ELR (cell line): ENCODE measurements around the gene TAF1.
A peak's percentile ranks its signal among the peaks of the same experiment; 100 is the strongest.
"Not testable (repeated sequence)": the region's sequence is repeated elsewhere in the genome, so short reads cannot be mapped to it uniquely, and the experiment has no call there.

Experiments
- DNase-seq: peaks from one replicate; pipeline ENCODE4 v3.0.0-alpha.2; 2015; ENCODE audit warnings: low read depth

The TAF1 gene, protein sequence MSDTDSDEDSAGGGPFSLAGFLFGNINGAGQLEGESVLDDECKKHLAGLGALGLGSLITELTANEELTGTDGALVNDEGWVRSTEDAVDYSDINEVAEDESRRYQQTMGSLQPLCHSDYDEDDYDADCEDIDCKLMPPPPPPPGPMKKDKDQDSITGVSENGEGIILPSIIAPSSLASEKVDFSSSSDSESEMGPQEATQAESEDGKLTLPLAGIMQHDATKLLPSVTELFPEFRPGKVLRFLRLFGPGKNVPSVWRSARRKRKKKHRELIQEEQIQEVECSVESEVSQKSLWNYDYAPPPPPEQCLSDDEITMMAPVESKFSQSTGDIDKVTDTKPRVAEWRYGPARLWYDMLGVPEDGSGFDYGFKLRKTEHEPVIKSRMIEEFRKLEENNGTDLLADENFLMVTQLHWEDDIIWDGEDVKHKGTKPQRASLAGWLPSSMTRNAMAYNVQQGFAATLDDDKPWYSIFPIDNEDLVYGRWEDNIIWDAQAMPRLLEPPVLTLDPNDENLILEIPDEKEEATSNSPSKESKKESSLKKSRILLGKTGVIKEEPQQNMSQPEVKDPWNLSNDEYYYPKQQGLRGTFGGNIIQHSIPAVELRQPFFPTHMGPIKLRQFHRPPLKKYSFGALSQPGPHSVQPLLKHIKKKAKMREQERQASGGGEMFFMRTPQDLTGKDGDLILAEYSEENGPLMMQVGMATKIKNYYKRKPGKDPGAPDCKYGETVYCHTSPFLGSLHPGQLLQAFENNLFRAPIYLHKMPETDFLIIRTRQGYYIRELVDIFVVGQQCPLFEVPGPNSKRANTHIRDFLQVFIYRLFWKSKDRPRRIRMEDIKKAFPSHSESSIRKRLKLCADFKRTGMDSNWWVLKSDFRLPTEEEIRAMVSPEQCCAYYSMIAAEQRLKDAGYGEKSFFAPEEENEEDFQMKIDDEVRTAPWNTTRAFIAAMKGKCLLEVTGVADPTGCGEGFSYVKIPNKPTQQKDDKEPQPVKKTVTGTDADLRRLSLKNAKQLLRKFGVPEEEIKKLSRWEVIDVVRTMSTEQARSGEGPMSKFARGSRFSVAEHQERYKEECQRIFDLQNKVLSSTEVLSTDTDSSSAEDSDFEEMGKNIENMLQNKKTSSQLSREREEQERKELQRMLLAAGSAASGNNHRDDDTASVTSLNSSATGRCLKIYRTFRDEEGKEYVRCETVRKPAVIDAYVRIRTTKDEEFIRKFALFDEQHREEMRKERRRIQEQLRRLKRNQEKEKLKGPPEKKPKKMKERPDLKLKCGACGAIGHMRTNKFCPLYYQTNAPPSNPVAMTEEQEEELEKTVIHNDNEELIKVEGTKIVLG (N-terminal part only)

DNA sequence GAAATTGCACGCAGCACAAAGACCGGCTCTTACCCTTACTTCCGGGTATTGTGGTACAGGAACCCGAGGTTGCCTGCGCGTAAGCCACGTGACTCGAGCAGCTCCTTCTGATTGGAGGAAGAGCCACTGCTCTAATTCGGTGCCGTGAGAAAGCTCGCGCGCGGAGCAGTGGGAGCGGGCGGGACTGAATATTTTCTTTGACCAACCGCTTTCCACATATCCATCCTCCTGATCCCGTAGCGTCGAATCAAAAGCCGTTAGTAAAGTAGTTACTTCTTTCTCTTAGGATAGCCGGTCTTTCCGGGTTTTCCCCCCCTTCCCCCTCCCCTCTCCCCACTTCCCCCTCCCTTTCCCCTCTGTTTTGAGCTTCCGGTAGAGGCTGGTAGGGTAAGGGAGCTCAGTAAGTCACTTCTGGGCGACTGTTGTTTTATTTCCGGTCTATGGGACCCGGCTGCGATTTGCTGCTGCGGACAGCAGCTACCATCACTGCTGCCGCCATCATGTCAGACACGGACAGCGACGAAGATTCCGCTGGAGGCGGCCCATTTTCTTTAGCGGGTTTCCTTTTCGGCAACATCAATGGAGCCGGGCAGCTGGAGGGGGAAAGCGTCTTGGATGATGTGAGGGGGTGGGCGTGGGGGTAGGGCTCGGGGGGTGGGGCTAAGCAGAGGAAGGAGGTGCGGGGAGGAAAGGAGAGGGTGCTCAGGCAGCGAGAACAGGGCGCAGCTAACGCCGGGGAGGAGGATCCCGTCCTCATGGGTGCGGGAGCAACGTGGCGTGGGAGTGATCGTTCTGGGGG, at the start of gene TAF1:
Gene TAF1 (plus strand): TSS at position 483 of the 799 bp plus-strand sequence. CDS start 18 bp downstream, at position 501.
- peak; percentile 97 for DNase-seq

DNA sequence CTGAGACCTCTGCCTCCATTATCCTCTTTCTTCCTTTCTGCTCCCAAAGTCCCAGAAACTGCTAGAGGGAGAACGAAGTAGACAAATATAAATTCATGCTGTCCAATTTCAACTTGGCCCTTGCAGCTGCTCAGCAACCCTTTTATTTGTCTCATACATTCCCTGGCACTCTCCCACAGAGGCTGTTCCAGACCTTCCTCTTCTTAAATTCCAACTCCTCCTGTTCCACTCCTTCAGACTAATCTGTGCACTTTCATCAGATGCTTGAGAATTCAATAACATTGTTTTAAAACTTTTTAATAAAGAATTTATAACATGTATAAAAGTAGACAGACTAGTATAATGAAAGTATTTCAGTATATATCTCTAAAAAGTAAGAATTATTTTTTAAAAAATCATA, 49.2 kb upstream of the TAF1 start:
- not testable (repeated sequence) for DNase-seq

DNA sequence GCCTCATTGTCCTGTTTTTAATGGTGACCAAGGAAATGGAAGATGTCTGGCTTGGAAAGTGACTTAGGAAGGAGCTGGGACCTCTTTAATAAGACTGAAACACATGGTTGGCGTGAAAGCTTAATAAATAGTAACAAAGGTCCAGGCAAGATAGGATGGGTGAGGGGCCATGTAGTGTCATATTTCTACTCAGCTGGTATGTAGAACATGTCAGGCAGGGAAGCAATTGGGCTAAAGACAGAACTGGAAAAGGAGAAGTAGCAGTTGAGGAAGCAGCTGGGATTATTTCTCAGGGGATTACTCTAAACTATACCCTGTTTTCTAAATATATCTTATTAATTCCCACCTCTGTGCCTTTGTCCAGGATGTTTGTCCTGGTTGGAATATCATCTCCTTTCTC, 46.0 kb upstream of the TAF1 start:
- DNase-seq, result no peak

DNA sequence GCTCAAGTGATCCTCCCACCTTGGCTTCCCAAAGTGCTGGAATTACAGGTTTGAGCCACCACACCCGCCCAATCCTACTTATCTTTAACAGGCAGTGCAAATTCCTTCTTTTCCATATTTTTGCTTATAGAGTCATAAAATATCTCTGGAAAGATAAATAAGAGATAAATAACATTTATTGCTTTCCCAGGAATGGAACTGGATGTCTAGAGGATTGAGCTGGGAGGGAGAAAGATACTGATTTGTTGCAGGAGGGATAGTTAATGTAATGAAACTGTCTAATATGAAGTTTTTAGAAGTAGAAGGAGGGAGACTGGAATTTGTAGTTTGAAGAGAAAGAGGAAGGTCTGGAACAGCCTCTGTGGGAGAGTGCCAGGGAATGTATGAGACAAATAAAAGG, 44.4 kb upstream of the TAF1 start:
- DNase-seq, result no peak

DNA sequence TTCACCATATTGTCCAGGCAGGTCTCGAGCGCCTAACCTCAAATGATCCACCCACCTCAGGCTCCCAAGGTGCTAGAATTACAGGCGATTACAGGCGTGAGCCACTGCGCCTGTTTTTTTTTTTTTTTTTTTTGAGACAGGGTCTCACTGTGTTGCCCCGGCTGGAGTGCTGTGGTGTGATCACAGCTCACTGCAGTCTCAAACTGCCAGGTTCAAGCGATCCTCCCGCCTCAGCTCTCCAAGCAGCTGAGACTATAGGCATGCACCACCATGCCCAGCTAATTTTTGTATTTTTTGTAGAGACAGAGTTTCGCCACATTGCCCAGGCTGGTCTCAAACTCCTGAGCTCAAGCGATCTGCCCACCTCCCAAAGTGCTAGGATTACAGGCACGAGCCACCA, 41.7 kb upstream of the TAF1 start:
- not testable (repeated sequence) for DNase-seq

DNA sequence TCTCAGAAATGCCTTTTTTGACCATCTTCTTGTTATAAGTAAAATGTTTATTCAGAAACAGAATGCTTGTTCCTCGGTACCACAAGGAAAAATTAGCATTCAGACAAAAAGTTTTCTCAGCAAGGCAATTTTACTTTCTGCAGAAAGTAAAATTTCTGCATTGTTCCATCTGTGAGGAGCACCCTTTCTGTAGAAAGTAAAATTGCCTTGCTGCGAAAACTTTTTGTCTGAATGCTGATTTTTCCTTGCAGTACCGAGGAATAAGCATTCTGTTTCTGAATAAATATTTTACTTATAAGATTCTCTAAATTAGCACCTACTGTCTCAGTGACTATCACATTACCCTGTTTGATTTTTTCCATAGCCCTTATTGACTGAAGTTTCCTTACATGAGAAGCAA, 39.8 kb upstream of the TAF1 start:
- DNase-seq, result no peak

DNA sequence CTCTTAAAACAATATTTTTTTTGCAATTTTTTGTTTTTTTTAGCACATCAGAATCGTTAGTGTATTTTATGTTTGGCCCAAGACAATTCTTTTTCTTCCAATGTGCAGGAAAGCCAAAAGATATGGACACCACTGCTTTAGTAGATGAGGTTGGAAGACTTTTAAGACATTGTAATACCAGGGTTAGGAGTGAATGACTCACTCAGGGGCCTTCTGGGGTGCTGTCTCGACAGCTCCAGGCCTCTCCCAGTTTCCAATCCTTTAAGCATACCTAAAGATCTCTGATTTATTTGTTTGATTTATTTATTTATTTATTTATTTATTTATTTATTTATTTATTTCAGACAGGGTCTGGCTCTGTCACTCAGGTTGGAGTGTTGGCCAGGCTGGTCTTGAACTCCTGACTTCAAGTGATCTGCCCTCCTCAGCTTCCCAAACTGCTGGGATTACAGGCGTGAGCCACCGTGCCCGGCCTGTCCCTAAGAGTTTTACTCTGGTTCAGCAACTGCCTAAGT, 16.9 kb upstream of the TAF1 start:
- peak; percentile 2 for DNase-seq

DNA sequence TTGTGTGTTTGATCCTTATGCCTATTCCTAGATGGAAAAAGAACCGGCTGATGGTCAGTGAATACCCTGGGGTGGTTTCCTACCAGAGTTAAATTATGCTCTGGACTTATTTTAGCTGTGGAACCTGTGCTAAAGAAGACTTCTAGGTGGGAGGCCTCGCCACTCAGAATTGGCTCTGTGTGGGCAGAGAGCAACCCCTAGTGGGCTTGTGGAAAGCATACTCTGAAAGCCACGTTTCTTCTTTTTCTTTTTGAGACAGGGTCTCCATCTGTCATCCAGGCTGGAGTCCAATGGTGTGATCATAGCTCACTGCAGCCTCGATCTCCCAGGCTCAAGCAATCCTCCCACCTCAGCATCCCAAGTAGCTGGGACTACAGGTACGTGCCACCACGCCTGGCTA, 16.3 kb upstream of the TAF1 start:
- not testable (repeated sequence) for DNase-seq

DNA sequence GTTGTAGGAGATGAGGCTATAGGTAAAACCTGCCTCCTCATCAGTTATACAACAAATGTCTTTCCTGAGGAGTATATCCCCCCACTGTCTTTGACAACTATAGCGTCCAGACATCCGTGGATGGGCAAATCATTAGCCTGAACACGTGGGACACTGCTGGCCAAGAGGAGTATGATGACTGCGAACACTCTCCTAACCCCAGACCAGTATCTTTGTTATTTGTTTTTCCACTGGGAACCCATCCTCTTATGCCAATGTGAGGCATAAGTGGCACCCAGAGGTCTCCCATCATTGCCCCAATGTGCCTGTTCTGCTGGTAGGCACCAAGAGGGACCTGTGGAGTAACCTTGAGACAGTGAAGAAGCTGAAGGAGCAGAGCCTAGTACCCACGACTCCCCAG, 13.7 kb upstream of the TAF1 start:
- DNase-seq, result not testable (repeated sequence)

DNA sequence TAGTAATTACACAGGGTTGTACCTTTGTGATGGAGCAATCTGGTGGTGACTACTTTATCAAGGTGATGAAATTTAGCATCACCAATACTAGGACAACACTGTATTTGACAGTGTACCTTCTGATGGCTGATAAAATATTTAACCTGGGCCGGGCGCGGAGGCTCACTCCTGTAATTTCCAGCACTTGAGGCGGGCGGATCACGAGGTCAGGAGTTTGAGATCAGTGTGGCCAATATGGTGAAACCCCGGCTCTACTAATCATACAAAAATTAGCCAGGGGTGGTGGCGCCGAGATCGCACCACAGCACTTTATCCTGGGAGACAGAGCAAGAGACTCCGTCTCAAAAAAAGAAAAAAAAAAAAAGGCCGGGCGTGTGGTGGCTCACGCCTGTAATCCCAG, 1.9 kb upstream of the TAF1 start:
- no peak for DNase-seq

DNA sequence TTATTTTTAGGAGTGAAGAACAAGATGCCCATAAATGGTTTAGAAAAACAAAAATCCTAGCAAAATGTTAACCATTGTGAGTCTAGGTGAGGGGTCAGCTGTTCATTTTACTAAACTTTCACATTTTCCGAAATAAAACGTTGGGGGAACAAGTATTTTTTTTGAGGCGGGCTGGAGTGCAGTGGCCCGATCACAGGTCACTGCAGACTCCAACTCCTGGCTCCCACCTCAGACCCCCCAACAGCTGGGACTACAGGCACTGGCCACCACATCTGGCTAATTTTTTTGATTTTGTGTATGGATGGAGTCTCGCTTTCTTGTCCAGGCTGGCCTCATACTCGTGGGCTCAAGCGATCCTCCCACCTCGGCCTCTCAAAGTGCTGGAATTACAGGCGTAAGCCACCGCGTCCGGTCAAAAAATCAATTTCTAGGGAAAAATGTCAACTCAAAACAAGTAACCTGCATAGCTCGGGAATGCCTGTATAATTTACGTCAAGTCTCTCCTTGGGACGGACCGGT, 742 bp upstream of the TAF1 start:
- DNase-seq, result no peak

DNA sequence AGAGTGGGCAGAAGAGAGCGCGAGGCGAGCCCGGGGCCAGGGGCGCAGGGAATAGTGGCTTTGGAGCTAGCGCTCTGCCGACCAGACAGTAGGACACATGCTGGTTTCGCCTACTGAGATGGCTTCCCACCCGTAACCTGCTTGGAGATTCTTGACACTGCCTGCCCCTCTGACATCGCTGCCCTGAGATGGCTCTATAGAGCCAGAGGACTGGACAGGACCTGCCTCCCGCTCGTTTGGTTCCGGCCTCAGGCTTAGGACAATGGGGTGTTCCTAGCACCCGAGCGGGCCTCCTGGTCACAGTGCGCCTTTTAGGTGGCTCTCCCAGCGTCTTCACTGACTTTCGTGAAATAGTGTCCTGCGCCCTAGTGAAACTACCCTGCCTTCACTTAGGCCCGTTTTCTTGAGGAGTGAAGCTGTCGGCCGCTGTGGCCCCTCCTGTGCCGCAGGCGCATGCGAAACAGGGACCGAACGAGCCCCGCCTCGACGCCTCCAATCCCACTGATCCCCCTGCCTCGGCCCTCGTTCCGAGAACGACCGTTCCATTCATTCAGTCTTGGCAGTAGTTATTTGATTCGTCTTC, 608 bp downstream of the TAF1 start:
- DNase-seq, result peak; percentile 39

DNA sequence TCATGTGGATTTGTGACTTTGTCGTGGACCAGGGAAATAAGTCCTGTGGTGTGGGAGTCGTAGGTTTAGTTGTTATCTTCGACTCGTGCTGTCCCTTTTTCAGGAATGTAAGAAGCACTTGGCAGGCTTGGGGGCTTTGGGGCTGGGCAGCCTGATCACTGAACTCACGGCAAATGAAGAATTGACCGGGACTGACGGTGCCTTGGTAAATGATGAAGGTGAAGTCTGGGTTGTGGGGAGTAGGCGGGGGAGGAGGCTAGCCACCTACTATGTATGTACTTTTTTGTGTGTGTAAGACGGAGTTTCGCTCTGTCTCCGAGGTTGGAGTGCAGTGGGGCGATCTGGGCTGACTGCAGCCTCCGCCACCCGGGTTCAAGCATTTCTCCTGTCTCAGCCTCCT, 1.2 kb downstream of the TAF1 start:
- peak; percentile 10 for DNase-seq

DNA sequence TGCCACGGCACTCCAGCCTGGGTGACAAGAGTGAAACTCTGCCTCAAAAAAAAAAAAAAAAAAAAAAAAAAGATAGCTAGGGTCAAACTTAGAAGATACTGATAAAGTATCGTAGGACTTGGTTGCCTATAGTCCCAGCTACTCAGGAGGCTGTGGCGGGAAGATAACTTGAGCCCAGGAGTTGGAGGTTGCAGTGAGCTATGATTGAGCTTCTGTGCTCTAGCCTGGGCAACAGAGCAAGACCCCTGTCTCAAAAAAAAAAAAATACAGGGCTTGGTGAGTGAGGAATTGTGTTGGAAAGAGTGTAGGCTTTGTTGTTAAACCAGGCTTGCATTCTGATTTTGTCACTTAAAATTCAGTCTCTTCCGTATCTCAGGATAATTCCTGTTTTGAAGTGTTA, 6.2 kb downstream of the TAF1 start:
- DNase-seq, result no peak

DNA sequence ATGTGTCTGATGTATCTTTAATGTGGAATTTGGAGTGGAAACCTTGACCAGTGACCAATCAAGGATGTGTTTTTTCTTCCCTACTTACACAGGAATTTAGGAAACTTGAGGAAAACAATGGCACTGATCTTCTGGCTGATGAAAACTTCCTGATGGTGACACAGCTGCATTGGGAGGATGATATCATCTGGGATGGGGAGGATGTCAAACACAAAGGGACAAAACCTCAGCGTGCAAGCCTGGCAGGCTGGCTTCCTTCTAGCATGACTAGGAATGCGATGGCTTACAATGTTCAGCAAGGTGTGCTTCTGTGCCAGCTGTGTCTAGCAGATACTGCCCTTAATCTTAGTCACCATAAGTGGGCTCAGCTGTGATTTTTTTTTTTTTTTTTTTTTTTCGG, 12.6 kb downstream of the TAF1 start:
- no peak for DNase-seq

DNA sequence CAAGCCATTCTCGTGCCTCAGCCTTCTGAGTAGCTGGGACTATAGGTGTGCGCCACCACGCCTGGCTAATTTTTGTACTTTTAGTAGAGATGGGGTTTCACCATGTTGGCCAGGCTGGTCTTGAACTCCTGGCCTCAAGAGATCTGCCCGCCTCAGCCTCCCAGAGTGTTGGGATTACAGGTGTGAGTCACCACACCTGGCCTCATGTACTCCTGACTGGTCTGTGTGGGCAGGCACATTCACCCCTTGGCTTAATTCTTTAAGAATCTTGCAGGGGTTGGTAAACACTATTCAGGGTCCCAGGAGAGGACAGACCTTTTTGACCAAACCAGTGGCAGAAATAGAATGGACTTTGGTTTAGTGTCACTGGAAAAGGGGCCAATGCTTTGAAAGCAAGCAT, 25.6 kb downstream of the TAF1 start:
- not testable (repeated sequence) for DNase-seq

DNA sequence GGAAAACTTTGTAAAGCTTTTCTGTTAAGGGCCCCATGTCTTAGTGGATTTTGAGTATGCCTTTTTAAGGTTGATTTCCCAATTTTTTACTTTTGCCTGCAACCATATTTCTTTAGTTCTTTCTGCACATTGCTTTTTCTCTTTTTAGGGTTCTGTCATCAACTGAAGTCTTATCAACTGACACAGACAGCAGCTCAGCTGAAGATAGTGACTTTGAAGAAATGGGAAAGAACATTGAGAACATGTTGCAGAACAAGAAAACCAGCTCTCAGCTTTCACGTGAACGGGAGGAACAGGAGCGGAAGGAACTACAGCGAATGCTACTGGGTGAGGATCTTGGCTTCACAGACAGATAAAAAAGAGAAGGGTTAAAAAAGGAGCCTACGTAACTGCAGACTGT, 27.8 kb downstream of the TAF1 start:
- no peak for DNase-seq

DNA sequence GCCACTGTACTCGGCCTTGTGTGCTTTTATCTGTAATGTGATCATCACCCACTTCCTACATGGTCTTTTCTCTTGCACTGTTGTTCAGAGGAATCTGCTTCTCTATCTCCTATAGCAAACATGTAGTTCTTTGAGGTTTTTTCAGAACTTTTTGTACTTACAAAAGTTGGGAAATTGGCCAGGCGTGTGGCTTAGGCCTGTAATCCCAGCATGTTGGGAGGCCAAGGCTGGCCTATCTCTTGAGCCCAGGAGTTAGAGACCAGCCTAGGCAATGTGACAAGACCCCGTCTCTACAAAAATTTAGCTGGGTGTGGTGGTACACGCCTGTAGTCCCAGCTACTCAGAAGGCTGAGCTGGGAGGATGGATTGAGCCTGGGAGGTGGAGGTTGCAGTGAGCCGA, 30.4 kb downstream of the TAF1 start:
- no peak for DNase-seq

DNA sequence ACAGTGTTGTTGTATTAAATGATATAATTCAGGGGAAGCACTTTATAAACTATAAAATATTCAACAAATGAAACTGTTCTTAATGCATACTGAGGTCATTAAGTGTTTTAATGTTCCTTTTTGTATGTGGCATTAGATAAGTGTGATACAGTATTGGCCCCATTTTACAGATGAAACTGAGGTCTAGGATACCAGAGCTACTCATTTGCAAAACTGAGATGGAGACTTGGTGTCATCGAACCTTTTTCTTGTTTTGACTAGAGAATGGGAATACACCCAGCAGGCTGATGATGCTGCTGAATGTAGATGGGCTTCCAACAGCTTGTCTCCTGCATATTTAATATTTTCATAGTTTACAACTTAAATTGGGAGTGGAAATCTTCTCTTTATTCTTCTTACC, 34.6 kb downstream of the TAF1 start:
- DNase-seq, result no peak

DNA sequence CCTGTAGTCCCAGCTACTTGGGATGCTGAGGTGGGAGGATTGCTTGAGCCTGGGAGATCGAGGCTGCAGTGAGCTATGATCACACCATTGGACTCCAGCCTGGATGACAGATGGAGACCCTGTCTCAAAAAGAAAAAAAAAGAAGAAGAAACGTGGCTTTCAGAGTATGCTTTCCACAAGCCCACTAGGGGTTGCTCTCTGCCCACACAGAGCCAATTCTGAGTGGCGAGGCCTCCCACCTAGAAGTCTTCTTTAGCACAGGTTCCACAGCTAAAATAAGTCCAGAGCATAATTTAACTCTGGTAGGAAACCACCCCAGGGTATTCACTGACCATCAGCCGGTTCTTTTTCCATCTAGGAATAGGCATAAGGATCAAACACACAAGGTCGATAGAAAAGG, 50.1 kb downstream of the TAF1 start:
- DNase-seq, result not testable (repeated sequence)

DNA sequence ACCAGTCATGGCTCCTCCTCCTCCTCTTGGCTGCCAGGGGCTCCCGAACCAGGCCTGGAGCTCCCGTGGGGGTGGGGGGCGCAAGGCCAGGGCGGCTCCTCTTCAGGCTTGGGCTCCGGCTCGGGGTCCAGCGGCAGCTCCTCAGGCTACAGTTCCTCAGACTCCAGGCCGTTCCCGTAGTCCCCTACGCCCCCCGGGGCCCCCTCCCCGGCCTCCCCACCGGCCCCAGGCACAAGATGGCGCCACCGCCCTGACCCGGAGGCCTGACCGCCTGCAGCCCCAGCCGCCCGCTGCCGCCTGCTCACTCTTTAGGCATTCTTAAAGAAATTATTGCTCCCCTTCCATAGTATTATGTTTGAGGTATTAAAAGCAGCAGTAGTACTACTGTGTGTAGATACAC, 54.5 kb downstream of the TAF1 start:
- DNase-seq, result no peak
